ENCODE results near the gene YPEL5.
"Not testable (repeated sequence)": the region's sequence is repeated elsewhere in the genome, so short reads cannot be mapped to it uniquely, and the experiment has no call there.

Gene YPEL5

GRCh38 chr2:30146337-30147195 is at the start of gene YPEL5:
Gene YPEL5, plus strand, starts transcription at chr2:30147007. Its CDS starts 9,645 bp downstream, at chr2:30156652.
- peak; percentile 99 for DNase-seq

GRCh38 chr2:30098266-30099005 is 48.4 kb upstream of the YPEL5 start:
- DNase-seq, result no peak

- not testable (repeated sequence) for DNase-seq
These were observed 47.4 kb upstream of the YPEL5 start for GRCh38 chr2:30099366-30099765.

- DNase-seq, result not testable (repeated sequence)
These were observed 46.1 kb upstream of the YPEL5 start for GRCh38 chr2:30100691-30101090.

GRCh38 chr2:30104307-30104706 is 42.5 kb upstream of the YPEL5 start:
- no peak for DNase-seq

- no peak for DNase-seq
These were observed 41.3 kb upstream of the YPEL5 start for GRCh38 chr2:30105556-30105955.

GRCh38 chr2:30106543-30106942 is 40.3 kb upstream of the YPEL5 start:
- peak; percentile 60 for DNase-seq

- DNase-seq, result no peak
These were observed 38.6 kb upstream of the YPEL5 start for GRCh38 chr2:30108192-30108591.

GRCh38 chr2:30108851-30109250 is 38.0 kb upstream of the YPEL5 start:
- DNase-seq, result no peak

GRCh38 chr2:30109856-30110255 is 37.0 kb upstream of the YPEL5 start:
- DNase-seq, result no peak

GRCh38 chr2:30110773-30111172 is 36.0 kb upstream of the YPEL5 start:
- peak; percentile 68 for DNase-seq

- not testable (repeated sequence) for DNase-seq
These were observed 35.6 kb upstream of the YPEL5 start for GRCh38 chr2:30111186-30111585.

- DNase-seq, result no peak
These were observed 34.2 kb upstream of the YPEL5 start for GRCh38 chr2:30112561-30112960.

GRCh38 chr2:30113617-30114293 is 33.1 kb upstream of the YPEL5 start:
- peak; percentile 96 for DNase-seq

GRCh38 chr2:30115141-30115980 is 31.4 kb upstream of the YPEL5 start:
- peak; percentile 83 for DNase-seq

- DNase-seq, result no peak
These were observed 30.9 kb upstream of the YPEL5 start for GRCh38 chr2:30115981-30116285.

GRCh38 chr2:30122362-30122761 is 24.4 kb upstream of the YPEL5 start:
- no peak for DNase-seq

GRCh38 chr2:30127016-30127893 is 19.6 kb upstream of the YPEL5 start:
- DNase-seq, result peak; percentile 91

GRCh38 chr2:30134582-30134981 is 12.2 kb upstream of the YPEL5 start:
- DNase-seq, result no peak

- no peak for DNase-seq
These were observed 11.3 kb upstream of the YPEL5 start for GRCh38 chr2:30135541-30135940.

GRCh38 chr2:30136764-30137444 is 9.9 kb upstream of the YPEL5 start:
- DNase-seq, result peak; percentile 12
